HG03571 (cell line): Measurements from ENCODE around the gene BCL7B.
A peak's percentile ranks its signal among the peaks of the same experiment; 100 is the strongest.
"Not testable (repeated sequence)": the region's sequence is repeated elsewhere in the genome, so short reads cannot be mapped to it uniquely, and the experiment has no call there.

Experiments used
- ATAC-seq: cut with Tn5 transposase; IDR thresholded peaks from one replicate; pipeline ENCODE4 v1.9.1; 2021; ENCODE audit not compliant: unreplicated experiment

Gene BCL7B

DNA sequence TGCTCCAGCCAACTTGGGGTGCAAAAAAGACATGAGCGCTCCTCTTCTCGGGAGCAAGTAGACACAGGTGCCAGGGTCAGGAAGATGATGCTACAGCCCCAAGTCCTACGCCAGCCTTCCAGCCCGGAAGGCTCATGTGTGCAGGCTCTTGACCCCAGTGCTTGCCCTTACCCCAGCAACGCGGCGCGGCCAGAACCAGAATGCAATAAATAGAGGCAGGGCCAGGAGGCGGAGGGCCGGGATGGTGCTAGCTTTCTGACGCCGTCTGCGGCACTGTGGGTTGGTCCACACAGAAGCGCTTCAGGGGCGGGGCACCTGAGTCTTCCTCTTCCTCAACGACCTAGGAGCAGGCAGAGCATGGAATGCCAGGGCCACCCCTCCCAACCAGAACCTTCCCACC is 20.4 kb downstream of the BCL7B start:
- no peak for ATAC-seq

DNA sequence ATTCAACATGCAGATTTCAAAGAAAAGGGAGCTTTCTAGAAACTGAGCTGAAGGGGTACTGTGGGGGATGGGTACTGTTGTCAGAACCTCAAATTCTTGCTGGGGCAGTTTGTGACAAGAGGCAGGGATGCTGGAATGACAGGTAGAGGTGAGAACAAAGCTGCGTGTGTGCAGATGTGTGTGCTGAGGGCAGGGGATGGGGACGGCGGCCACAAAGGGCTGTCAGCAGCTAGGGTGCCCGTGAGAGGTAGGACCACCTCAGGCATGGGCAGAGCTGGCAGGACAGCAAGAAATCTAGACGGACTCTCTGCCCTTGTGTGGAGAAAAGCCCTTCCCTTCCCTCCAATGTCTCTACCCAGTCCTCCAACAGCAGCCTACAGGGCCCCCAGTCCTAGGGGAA is 21.0 kb downstream of the BCL7B start:
- ATAC-seq: no peak

- ATAC-seq: not testable (repeated sequence)
Observed at GRCh38 chr7:73535918-73536317, 21.6 kb downstream of the BCL7B start.

DNA sequence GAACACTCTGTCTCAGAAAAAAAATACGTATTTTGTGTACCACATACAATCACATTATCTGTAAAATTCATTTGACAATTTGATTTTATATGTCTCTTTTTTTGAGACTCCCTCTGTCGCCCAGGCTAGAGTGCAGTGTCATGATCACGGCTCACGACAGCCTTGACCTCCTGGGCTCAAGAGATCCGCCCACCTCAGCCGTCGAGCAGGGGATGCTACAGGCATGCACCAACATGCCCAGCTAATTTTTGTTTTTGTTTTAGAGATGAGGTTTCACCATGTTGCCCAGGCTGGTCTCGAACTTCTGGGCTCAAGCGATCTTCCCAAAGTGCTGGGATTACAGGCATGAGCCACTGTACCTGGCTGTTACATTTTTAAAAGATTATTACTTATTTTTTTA is 23.7 kb downstream of the BCL7B start:
- no peak for ATAC-seq

GRCh38 chr7:73532224-73532623 is 25.3 kb downstream of the BCL7B start:
- no peak for ATAC-seq

DNA sequence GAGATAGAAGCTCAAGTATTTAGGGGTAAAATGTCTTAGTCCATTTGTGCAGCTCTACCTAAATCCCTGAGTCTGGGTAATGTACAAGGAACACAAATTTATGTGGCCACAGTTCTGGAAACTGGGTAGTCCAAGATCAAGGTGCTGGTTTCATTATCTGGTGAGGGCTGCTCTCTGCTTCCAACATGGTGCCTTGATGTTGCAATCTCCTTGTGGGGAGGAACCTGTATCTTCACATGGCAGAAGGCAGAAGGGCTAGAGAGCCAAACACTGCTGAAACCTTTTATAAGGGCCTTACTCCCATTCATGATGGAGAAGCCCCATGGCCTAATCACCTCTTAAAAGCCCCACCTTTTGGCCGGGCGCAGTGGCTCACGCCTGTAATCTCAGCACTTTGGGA is 26.7 kb downstream of the BCL7B start:
- ATAC-seq: no peak

- ATAC-seq: no peak
Observed at GRCh38 chr7:73526896-73527821, 30.3 kb downstream of the BCL7B start.

DNA sequence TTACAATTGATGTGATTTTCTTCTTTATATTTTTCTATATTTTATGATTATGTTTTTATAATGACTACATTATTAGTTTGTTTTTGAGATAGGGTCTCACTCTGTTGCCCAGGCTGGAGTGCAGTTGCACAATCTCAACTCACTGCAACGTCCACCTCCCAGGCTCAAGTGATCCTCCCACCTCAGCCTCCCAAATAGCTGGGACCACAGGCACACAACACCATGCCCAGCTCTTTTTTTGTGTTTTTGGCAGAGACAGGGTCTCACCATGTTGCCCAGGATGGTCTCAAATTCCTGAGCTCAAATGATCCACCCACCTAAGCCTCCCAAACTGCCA is 31.4 kb downstream of the BCL7B start:
- not testable (repeated sequence) for ATAC-seq

DNA sequence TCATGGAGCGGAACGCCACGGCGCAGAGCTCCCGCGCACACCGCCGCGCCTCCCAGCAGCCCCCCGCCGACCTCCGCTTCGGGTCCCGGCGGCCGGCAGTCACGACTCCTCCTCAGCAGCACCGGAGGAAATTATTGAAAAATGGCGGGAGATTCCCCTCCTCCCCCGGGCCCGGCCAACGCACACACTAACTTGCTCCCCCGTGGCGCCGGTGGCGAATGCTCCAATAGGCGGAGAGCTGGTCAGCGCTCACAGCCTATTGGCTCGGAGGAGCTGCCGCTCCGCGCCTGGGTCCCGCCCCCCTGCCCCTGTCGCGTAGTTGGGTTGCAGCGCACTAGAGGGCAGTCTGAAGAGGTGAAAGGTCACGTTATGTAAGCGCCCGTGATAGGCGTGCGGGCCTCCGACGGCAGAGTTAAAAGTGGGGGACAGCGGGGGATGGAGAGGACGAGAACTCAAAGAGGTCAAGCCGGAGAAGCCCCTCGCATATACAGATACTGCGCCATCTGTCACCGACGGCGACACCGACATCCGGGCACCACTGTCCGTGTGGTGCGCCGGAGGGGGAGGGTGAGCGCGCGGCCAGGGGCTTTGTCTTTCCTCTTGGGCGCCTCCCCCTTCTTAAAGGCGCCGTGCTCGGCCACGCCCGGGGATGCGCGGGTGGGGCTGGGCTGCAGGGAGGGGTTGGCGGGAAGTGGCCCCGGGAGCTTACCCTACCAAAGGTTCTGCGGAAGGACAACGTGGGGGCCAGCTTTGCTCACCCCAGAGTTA is 35.2 kb downstream of the BCL7B start, which contains the start of gene BAZ1B:
BAZ1B (minus strand) TSS at position 189 of the 768 bp plus-strand sequence. CDS start 360 bp downstream, outside the sequence.
- ATAC-seq: peak; percentile 78

DNA sequence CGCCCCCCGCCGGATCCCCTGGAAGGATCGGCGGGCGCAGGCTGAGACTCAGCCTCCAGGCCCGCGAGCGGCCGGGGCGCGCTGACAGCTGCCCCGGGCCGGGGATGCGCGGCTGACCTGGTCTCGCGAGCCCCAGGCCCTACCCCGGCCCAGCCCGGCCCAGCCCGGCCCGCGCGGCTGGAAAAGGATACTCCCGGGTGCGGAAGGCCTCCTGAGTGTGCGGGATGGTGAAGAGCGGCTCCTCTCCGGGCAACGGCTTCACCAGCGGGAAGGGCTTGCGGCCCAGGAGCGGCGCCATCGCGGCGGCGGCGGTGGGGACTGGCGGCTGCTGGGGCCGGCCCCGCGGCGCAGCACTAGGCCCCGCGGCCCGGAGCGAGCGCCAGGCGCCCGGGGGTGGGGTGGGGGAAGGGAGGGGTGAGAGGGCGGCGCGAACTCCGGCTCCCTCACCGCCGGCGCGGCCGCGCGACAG is 35.8 kb downstream of the BCL7B start:
- peak; percentile 36 for ATAC-seq

GRCh38 chr7:73520673-73521635 is 36.5 kb downstream of the BCL7B start:
- ATAC-seq: no peak

- ATAC-seq: no peak
Observed at GRCh38 chr7:73519867-73520672, 37.4 kb downstream of the BCL7B start.

DNA sequence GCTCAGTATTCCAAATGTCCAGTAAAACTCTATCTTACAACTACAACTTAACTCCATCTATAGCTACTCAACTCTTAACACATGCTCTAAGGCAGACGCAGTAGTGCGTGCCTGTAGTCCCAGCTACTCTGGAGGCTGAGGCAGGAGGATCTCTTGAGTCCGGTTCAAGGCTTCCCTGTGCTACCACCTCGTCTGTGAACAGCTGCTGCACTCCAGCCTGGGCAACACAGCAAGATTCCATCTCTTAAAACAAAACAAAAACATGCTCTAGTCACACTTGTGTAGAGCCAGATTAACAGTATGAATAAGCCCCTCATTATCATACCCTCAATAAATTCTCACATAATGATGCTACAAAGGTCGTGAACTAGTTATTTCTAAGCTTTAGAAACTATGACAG is 39.0 kb downstream of the BCL7B start:
- no peak for ATAC-seq

DNA sequence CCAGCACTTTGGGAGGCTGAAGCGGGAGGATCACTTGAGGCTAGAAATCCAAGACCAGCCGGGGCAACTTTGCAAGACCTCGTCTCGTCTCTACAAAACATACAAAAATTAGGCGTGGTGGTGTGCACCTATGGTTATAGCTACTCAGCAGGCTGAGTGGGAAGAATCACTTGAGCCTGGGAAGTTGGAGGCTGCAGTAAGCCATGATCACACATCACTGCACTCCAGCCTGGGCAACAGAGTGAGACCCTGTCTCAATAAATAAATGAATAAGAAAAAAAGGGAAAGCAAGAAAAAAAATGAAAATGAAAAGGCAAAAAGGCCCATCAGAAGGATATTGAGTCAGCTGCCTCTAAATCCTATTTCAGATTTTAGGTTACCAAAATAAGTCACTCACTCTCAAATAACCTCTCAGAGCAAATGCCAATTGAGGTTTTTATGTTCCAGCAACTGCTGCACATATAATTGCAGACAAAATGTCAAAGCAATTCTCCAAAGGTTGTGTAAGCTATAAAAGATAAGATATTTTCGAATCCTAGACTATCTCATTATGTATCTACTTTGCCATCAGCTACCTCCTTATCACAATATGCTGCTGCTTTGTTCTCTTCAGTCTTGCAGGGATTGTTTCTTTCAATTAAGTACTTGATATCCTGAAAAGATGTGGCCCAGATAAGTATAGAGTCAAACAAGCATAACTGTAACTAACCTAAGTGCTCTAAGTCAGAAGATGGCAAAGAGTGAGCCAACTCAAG is 40.1 kb downstream of the BCL7B start:
- ATAC-seq: no peak

DNA sequence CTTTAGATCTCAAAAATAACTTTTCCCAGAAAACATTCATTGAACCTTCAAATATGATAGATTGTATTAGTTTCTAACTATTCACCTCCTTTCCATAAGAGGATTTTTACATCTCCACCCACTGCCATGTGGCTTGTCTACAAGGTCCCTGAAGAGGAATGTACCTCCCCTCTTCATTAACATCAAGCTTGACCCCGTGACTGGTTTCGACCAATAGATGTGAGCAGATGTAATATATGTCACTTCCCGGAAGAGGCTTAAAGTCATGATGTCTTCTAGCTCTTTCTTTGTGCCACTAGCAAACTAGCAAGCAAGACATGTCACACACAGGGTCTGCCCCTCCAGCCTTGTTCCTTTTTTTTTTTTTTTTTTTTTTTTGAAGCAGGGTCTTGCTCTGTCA is 42.3 kb downstream of the BCL7B start:
- no peak for ATAC-seq

- ATAC-seq: no peak
Observed at GRCh38 chr7:73512018-73512780, 45.3 kb downstream of the BCL7B start.

DNA sequence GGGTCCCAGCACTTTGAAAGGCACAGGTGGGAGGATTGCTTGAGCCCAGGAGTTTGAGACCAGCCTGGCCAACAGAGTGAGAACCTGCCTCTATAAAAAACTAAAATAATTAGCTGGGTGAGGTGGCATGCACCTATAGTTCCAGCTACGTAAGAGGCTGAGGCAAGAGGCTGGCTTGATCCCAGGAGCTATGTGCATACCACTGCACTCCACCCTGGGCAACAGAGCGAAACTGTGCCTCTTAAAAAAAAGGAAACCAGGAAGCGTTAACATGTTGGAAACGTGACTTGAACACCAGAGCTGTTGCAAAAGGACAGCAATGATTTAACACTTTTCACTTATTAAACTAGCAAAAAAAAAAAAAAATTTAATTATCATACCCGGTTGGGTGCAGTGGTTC is 48.0 kb downstream of the BCL7B start:
- no peak for ATAC-seq

DNA sequence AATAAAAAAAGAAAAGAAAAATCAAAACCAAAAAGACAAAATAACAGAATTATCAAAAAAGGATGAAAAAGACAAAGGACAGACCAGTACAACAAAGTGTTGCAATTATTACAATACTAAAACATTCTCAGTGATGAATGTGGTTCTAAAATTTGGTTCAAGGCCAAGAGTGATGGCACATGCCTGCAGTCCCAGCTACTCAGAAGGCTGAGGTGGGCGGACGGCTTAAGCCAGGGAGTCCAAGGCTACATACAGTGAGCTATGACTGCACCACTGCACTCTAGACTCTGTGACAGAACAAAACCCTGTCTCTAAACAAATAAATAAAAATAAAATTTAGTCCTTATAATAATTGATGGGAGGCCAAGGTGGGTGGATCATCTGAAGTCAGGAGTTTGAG is 49.9 kb downstream of the BCL7B start:
- no peak for ATAC-seq

DNA sequence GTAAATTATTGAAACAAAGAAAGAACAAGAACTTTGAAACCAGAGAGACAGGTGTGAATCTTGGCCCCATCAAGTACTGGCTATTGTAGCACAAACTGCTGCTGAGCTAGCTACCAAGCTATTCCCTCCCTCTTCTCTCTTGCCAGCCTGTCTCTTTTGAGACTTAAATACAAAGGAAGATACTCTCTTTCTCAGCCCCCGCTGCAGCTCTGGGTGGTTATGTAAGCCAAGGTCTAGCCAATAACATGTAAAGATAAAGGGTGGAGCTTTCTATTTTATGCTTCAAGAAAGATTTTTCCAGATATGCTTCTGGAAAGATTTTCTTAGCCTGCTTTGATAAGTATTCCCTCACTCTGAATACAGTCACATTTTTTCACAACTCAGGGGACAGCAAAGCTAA is 52.6 kb downstream of the BCL7B start:
- ATAC-seq: no peak
